ENCODE measurements around the gene ATXN1.

DNA sequence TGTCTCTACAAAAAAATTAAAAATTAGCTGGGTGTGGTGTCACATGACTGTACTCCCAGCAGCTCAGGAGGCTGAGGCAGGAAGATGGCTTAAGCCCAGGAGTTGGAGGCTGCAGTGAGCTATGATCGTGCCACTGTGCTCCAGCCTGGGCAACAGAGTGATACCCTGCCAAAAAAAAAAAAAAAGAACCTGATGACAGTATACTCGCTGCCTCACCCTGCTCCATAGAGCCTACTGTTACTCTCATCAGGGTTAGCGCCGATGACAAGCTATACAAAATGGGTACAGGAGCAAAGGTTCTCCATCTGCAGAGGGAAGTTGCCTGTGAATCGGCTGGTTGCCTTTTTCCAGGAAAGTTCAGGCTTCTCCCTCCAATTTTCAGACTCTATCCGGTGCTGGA, 469.5 kb downstream of the ATXN1 start:
- TF ChIP-seq, protein P1, sequence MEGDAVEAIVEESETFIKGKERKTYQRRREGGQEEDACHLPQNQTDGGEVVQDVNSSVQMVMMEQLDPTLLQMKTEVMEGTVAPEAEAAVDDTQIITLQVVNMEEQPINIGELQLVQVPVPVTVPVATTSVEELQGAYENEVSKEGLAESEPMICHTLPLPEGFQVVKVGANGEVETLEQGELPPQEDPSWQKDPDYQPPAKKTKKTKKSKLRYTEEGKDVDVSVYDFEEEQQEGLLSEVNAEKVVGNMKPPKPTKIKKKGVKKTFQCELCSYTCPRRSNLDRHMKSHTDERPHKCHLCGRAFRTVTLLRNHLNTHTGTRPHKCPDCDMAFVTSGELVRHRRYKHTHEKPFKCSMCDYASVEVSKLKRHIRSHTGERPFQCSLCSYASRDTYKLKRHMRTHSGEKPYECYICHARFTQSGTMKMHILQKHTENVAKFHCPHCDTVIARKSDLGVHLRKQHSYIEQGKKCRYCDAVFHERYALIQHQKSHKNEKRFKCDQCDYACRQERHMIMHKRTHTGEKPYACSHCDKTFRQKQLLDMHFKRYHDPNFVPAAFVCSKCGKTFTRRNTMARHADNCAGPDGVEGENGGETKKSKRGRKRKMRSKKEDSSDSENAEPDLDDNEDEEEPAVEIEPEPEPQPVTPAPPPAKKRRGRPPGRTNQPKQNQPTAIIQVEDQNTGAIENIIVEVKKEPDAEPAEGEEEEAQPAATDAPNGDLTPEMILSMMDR (IDR thresholded peaks at IDR 0.05; ENCODE audit: control extremely low read depth in 1 of 3, insufficient read depth in 1 of 3, low read depth in 1 of 3, low read length in 3 of 3), result no peak
- TF ChIP-seq SUZ12 (IDR thresholded peaks at IDR 0.05; ENCODE audit: low read length) (no peak), SIX5 (IDR thresholded peaks at IDR 0.05; ENCODE audit: low read depth, low read length) (no peak)
